GM12873 (cell line): ENCODE data around the gene TENM4.

Source experiments
- TF ChIP-seq, protein P1 (sequence below): IDR thresholded peaks from 2 replicates; pipeline ENCODE4 v1.5.1; 2012; ENCODE audit warnings: low read depth, mild to moderate bottlenecking, moderate library complexity, low read length, control low read depth; ENCODE audit not compliant: insufficient read depth; ENCODE audit errors: missing control alignments

The TENM4 gene

DNA sequence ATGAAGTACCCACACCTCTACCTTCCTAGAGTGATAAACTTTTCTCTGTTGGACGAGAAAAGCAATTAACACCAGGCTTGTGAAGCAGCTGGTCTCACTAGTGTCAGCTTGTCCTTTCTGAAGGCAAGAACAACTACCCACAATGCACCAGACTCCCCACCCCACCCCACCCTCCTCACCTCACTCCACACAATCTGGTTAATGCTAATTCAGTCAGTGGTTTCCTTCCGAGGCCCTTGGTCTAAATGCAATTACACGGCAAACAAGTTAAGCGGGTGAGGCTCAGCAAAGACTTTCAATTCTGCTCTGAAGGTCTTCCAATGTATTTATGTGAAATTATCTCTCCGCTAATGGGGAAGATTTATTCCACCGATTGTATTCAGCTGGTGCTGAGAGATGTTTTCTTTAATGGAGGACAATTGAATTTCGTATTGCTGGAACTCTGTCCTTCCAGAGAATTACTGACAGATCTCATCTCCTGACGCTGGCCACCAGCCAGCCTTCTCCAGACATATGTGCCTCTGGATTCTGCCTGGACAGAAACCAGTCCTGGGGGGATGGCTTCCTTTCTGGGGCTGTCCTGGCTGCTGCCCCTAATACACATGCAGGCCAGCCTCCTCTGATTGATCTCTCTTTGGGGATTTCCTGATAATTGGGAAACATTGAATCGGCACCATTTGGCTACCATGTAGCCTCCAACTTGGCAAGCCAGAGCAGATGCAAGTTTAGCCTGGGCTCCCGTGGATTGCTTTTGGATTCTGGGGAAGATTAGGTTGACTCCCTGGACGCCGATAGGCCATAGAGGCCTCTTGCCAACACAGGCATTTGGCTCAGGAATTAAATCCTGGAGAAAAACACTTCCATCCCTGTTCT lies 700.4 kb downstream of the TENM4 start:
- TF ChIP-seq, protein P1, sequence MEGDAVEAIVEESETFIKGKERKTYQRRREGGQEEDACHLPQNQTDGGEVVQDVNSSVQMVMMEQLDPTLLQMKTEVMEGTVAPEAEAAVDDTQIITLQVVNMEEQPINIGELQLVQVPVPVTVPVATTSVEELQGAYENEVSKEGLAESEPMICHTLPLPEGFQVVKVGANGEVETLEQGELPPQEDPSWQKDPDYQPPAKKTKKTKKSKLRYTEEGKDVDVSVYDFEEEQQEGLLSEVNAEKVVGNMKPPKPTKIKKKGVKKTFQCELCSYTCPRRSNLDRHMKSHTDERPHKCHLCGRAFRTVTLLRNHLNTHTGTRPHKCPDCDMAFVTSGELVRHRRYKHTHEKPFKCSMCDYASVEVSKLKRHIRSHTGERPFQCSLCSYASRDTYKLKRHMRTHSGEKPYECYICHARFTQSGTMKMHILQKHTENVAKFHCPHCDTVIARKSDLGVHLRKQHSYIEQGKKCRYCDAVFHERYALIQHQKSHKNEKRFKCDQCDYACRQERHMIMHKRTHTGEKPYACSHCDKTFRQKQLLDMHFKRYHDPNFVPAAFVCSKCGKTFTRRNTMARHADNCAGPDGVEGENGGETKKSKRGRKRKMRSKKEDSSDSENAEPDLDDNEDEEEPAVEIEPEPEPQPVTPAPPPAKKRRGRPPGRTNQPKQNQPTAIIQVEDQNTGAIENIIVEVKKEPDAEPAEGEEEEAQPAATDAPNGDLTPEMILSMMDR = no peak

DNA sequence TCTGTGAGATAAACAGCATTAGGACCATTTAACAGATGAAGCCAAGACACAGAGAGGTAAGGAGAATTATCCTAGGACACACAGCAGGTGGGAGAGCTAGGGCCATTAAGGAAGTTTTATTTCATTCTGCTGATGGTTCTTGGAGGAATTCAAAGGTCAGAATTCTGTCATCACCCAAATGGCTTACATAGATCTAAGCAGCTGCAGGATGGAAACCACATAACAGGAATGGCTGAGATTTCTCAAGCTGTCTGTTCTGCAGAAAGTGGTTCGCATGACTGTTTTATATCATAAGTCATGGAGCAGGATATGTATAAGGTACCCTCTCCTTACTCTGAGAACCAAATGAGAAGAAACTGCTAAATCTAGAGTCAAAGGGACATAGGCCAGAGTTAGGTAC lies 702.9 kb downstream of the TENM4 start:
- TF ChIP-seq, protein P1 = no peak

DNA sequence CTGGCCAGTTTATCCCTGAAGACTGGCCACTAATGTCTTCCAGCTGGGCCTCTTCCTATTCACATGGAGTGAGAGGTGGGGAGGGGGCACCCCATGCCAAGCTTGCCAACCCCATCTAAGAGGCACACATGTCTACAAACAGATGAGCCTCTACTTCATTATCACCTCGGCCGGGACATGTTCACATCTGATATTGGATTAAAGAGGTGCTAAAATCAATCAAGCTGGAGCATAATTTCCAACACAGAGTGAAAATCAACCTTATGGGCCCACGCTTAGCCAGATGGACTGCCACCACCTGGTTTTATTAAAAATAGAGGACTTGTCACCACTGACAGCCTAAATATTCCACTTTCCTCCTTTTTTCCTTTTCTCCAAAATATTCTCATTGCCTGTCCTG lies 703.5 kb downstream of the TENM4 start:
- TF ChIP-seq, protein P1 = no peak

DNA sequence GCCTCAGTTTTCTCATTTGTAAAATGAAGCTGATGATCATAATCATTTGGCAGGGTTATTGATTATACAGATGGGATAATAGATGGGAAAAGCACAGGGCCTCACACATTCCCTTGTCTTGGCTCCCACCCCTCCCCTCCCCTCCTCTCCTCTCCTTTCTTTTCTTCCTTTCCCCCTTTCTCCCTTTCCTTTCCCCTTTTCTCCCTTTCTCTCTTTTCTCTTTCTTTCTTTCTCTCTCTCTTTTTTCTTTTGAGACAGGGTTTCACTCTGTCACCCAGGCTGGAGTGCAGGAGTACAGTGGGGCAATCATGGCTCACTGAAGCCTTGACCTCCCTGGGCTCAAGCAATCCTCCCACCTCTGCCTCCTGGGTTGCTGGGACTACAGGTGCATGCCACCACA lies 705.1 kb downstream of the TENM4 start:
- TF ChIP-seq, protein P1 = no peak

DNA sequence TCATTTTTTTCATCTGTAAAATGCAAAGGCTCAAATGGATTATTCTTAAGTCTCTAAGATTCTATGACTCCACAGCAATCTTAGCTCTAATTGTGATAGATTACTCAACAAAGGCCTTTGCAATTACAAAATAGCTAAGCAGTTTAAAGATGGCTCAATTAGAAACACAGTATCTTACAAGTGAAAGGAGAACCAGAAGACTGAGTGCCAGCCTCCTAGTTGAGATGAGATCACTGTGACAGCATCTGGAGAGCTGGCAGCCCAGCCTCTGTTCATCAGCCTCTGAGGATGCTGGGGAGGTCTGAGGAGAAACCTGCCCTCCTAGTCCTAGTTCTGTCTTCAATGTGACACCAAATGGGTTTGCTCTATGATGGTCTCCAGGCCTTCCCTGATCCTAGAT lies 707.8 kb downstream of the TENM4 start:
- TF ChIP-seq, protein P1 = no peak

DNA sequence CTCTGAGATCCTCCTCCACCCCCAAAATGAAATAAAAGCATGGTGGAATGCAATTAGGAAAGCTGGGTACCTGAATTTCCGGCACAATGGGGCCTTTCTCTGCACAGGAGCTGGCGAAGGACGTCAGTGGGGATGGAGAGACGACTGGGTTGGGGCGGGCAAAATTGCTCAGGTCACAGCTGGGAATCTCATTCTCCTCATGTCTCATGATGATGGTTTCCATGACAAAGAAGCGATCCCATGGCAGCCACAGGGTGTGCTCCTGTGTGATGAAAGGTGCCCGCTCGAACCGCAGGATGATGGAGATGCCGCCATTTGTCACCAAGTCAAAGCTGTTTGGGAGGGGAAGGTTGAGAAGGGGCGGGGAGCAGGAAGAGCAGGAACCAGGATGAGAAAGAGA lies 708.6 kb downstream of the TENM4 start:
- TF ChIP-seq, protein P1 = no peak

DNA sequence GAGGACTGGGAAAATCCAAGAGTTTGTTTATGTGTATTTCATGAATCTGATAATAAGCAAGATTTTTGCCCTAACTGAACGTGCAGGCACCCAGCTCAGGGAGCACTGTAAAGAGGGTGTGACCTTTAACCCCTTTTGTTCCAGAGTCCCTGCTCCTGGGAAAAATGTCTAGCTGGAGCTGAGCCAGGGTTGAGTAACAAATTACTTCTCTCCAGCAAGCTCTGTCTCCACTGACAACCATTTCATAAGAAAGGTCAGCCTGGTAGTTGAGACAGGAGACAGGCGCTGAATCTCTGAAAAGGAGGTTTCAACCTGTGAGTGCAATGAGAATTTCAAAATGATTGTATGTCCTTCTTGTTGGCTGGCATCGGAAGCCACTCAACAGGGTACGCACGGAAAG lies 709.8 kb downstream of the TENM4 start:
- TF ChIP-seq, protein P1 = no peak
